H9 (cell line): ENCODE data around the gene HUWE1. TPM values are rescaled to one million over a fixed set of nuclear protein-coding genes. Genes with fewer than 3 reads are reported as not detected.

Source experiments
- DNase-seq: peaks from one replicate; pipeline ENCODE4 v3.0.0-alpha.2; 2017
- H2AFZ ChIP-seq: one replicate; pipeline ENCODE4 v1.6.1; 2013; ENCODE audit warnings: mild to moderate bottlenecking, low read length, control low read depth, moderate library complexity
- H2AK5ac ChIP-seq: 2 replicates; pipeline ENCODE4 v1.6.1; 2013; ENCODE audit warnings: low read length, control low read depth, mixed read lengths; ENCODE audit not compliant: insufficient read length
- H2BK120ac ChIP-seq: one replicate; pipeline ENCODE4 v1.6.1; 2013; ENCODE audit warnings: low read depth, mild to moderate bottlenecking, low read length, control low read depth, inconsistent platforms; ENCODE audit not compliant: poor library complexity, severe bottlenecking
- H2BK12ac ChIP-seq: 2 replicates; pipeline ENCODE4 v1.6.1; 2013; ENCODE audit warnings: low read length, control low read depth, mixed read lengths, low read depth; ENCODE audit not compliant: insufficient read length
- H2BK15ac ChIP-seq: 2 replicates; pipeline ENCODE4 v1.6.1; 2013; ENCODE audit warnings: low read depth, low read length, control low read depth
- H2BK20ac ChIP-seq: one replicate; pipeline ENCODE4 v1.6.1; 2013; ENCODE audit warnings: low read depth, mild to moderate bottlenecking, low read length, control low read depth, inconsistent platforms; ENCODE audit not compliant: poor library complexity, severe bottlenecking
- H2BK5ac ChIP-seq: 2 replicates; pipeline ENCODE4 v1.6.1; 2013; ENCODE audit warnings: low read length, control low read depth, mixed read lengths; ENCODE audit not compliant: insufficient read length
- H3K14ac ChIP-seq: 2 replicates; pipeline ENCODE4 v1.6.1; 2013; ENCODE audit warnings: low read length, control low read depth; ENCODE audit not compliant: insufficient read depth
- H3K18ac ChIP-seq: 2 replicates; pipeline ENCODE4 v1.6.1; 2013; ENCODE audit warnings: low read depth, mild to moderate bottlenecking, mixed read lengths, low read length, control low read depth; ENCODE audit not compliant: insufficient read length
- H3K23ac ChIP-seq: 2 replicates; pipeline ENCODE4 v1.6.1; 2013; ENCODE audit warnings: low read length, control low read depth, mixed read lengths, low read depth; ENCODE audit not compliant: insufficient read length
- H3K23me2 ChIP-seq: 2 replicates; pipeline ENCODE4 v1.6.1; 2013; ENCODE audit warnings: low read depth, mild to moderate bottlenecking, mixed read lengths, low read length, control low read depth; ENCODE audit not compliant: insufficient read length, poor library complexity, severe bottlenecking
- H3K27ac ChIP-seq: 2 replicates; pipeline ENCODE4 v1.5.1; 2013; ENCODE audit warnings: low read length, control low read depth, mixed read lengths, low read depth; ENCODE audit not compliant: insufficient read length
- H3K27me3 ChIP-seq: 2 replicates; pipeline ENCODE4 v1.6.1; 2013; ENCODE audit warnings: low read length, control low read depth, inconsistent platforms; ENCODE audit not compliant: insufficient read depth
- H3K4ac ChIP-seq: 2 replicates; pipeline ENCODE4 v1.6.1; 2013; ENCODE audit warnings: low read depth, mild to moderate bottlenecking, control low read depth, inconsistent platforms, low read length, moderate library complexity
- H3K4me1 ChIP-seq: 2 replicates; pipeline ENCODE4 v1.6.1; 2013; ENCODE audit warnings: low read length, control low read depth, inconsistent platforms; ENCODE audit not compliant: insufficient read depth
- H3K4me2 ChIP-seq: 2 replicates; pipeline ENCODE4 v1.6.1; 2013; ENCODE audit warnings: low read length, control low read depth, mixed read lengths; ENCODE audit not compliant: insufficient read length, insufficient read depth
- H3K56ac ChIP-seq: 2 replicates; pipeline ENCODE4 v1.6.1; 2013; ENCODE audit warnings: low read depth, mild to moderate bottlenecking, mixed read lengths, low read length, control low read depth; ENCODE audit not compliant: insufficient read length
- H3K79me1 ChIP-seq: 2 replicates; pipeline ENCODE4 v1.6.1; 2013; ENCODE audit warnings: low read depth, mild to moderate bottlenecking, moderate library complexity, low read length, control low read depth, inconsistent platforms; ENCODE audit not compliant: insufficient read depth, poor library complexity, severe bottlenecking
- H3K79me2 ChIP-seq: 2 replicates; pipeline ENCODE4 v1.6.1; 2013; ENCODE audit warnings: low read length, control low read depth, inconsistent platforms; ENCODE audit not compliant: insufficient read depth
- H3K9ac ChIP-seq: 2 replicates; pipeline ENCODE4 v1.6.1; 2013; ENCODE audit warnings: low read length, control low read depth, mixed read lengths; ENCODE audit not compliant: insufficient read length; ENCODE audit errors: extremely low read depth
- H3K9me3 ChIP-seq: one replicate; pipeline ENCODE4 v1.6.1; 2013; ENCODE audit warnings: low read depth, low read length, inconsistent platforms; ENCODE audit not compliant: control insufficient read depth
- H3T11ph ChIP-seq: one replicate; pipeline ENCODE4 v1.6.1; 2013; ENCODE audit warnings: mild to moderate bottlenecking, low read length, control low read depth, inconsistent platforms
- H4K20me1 ChIP-seq: one replicate; pipeline ENCODE4 v1.6.1; 2013; ENCODE audit not compliant: control insufficient read depth, insufficient read length, insufficient read depth
- H4K5ac ChIP-seq: 2 replicates; pipeline ENCODE4 v1.6.1; 2013; ENCODE audit warnings: low read depth, mild to moderate bottlenecking, mixed read lengths, low read length, control low read depth; ENCODE audit not compliant: insufficient read length
- H4K8ac ChIP-seq: replicated peaks from 2 replicates; pipeline ENCODE4 v1.6.1; 2013; ENCODE audit warnings: low read length, control low read depth, mixed read lengths, low read depth; ENCODE audit not compliant: insufficient read length
- H4K91ac ChIP-seq: 2 replicates; pipeline ENCODE4 v1.6.1; 2013; ENCODE audit warnings: low read depth, mild to moderate bottlenecking, moderate library complexity, mixed read lengths, low read length, control low read depth; ENCODE audit not compliant: insufficient read length
- H3K27ac Mint-ChIP-seq, 3 experiments: 2 replicates in 2 of 3; 3 replicates in 1 of 3; pipeline ENCODE4 v1.8.0; 2020 to 2021; ENCODE audit warnings: mixed read lengths in 3 of 3, mild to moderate bottlenecking in 1 of 3, moderate library complexity in 1 of 3
- H3K27me3 Mint-ChIP-seq: 2 replicates; pipeline ENCODE4 v1.8.0; 2021; ENCODE audit warnings: low read depth, mild to moderate bottlenecking, moderate library complexity, mixed read lengths
- H3K36me3 Mint-ChIP-seq, 3 experiments: 2 replicates in 2 of 3; 3 replicates in 1 of 3; pipeline ENCODE4 v1.8.0; 2020 to 2021; ENCODE audit warnings: low read depth in 3 of 3, mixed read lengths in 3 of 3; ENCODE audit not compliant: insufficient read depth in 1 of 3
- H3K4me1 Mint-ChIP-seq, 2 experiments: 2 replicates each; pipeline ENCODE4 v1.8.0; 2020; ENCODE audit warnings: mixed read lengths in 2 of 2
- H3K4me3 Mint-ChIP-seq, 2 experiments: 2 replicates in 1 of 2; 3 replicates in 1 of 2; pipeline ENCODE4 v1.8.0; 2020 to 2021; ENCODE audit warnings: mild to moderate bottlenecking in 2 of 2, mixed read lengths in 2 of 2, moderate library complexity in 1 of 2
- H3K9me3 Mint-ChIP-seq, 2 experiments: 2 replicates in 1 of 2; 3 replicates in 1 of 2; pipeline ENCODE4 v1.8.0; 2020; ENCODE audit warnings: mild to moderate bottlenecking in 2 of 2, mixed read lengths in 2 of 2, moderate library complexity in 1 of 2
- WGBS: extraction: QIAGEN DNeasy Blood & Tissue Kit; methylation state at CpG from one replicate; pipeline ENCODE4 v1.1.7; 2013; ENCODE audit warnings: missing lambda C conversion rate, low lambda C conversion rate, mixed read lengths; ENCODE audit not compliant: insufficient read length; ENCODE audit errors: extremely low coverage; 5-methylcytosine and 5-hydroxymethylcytosine counted together
- total RNA-seq: library from RNA; stranded (reverse); gene quantifications from 2 replicates; pipeline ENCODE4 v1.2.1, GENCODE V29; 2021
- TF ChIP-seq, protein P1 (sequence below): fragments of 200-600 bp; sonication (generic); conservative IDR thresholded peaks from 3 replicates; pipeline ENCODE4 v1.8.0; 2021; ENCODE audit warnings: antibody characterized with exemption, mild to moderate bottlenecking

HUWE1 gene
- total RNA-seq, 1 experiment from 2014 or later, result 230 TPM

- H3K4me1 Mint-ChIP-seq, result no peaks in the 10 kb centered on the region
- Histone ChIP-seq H3K9me3 (peaks cover 15% of the 10 kb centered on the region), H4K20me1 (no peaks in the 10 kb centered on the region), H2BK12ac (no peak overlapping the region), H2BK120ac (no peak overlapping the region), H4K5ac (no peak overlapping the region), H3K4me2 (no peak overlapping the region), H3K23me2 (no peaks in the 10 kb centered on the region), H4K91ac (no peak overlapping the region), H3K14ac (no peak overlapping the region), H3K27me3 (no peaks in the 10 kb centered on the region), H3K79me1 (no peaks in the 10 kb centered on the region), H3K4me1 (no peaks in the 10 kb centered on the region), H3T11ph (no peak overlapping the region), H2BK20ac (no peak overlapping the region), H3K9ac (no peak overlapping the region), H2BK15ac (no peak overlapping the region), H3K79me2 (no peaks in the 10 kb centered on the region), H3K18ac (no peak overlapping the region), H3K27ac (no peak overlapping the region), H2BK5ac (no peak overlapping the region), H2AFZ (no peak overlapping the region), H2AK5ac (no peak overlapping the region), H3K23ac (no peak overlapping the region), H4K8ac (no peak overlapping the region), H3K56ac (no peak overlapping the region), H3K4ac (no peak overlapping the region)
- H3K27me3 Mint-ChIP-seq, result no peaks in the 10 kb centered on the region
- peaks cover 32 to 73% (median 56%) of the 10 kb centered on the region in 3 experiments; a peak in 6 of 7 replicates for H3K36me3 Mint-ChIP-seq
- TF ChIP-seq, protein P1, sequence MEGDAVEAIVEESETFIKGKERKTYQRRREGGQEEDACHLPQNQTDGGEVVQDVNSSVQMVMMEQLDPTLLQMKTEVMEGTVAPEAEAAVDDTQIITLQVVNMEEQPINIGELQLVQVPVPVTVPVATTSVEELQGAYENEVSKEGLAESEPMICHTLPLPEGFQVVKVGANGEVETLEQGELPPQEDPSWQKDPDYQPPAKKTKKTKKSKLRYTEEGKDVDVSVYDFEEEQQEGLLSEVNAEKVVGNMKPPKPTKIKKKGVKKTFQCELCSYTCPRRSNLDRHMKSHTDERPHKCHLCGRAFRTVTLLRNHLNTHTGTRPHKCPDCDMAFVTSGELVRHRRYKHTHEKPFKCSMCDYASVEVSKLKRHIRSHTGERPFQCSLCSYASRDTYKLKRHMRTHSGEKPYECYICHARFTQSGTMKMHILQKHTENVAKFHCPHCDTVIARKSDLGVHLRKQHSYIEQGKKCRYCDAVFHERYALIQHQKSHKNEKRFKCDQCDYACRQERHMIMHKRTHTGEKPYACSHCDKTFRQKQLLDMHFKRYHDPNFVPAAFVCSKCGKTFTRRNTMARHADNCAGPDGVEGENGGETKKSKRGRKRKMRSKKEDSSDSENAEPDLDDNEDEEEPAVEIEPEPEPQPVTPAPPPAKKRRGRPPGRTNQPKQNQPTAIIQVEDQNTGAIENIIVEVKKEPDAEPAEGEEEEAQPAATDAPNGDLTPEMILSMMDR, result no peak
- H3K4me3 Mint-ChIP-seq, result no peak overlapping the region
- peaks cover 37 to 41% of the 10 kb centered on the region in 2 experiments for H3K9me3 Mint-ChIP-seq
- WGBS, result no CpG with 5 or more reads among the region's 2 CpGs
- no peak for DNase-seq
- no peak overlapping the region for H3K27ac Mint-ChIP-seq
Measured at GRCh38 chrX:53642337-53642736, 44.2 kb downstream of the HUWE1 start.
